Measurements from ENCODE around the gene TUBD1. TPM values are rescaled to one million over a fixed set of nuclear protein-coding genes. Genes with fewer than 3 reads are reported as not detected.
"Not testable (repeated sequence)": the region's sequence is repeated elsewhere in the genome, so short reads cannot be mapped to it uniquely, and the experiment has no call there.

TUBD1 gene
- total RNA-seq, 1 donor from 2014 or later: 9.7 TPM

GRCh38 chr17:59830846-59831486 is 61.8 kb downstream of the TUBD1 start:
- Mint-ChIP-seq H3K4me3 (ENCODE audit: unreplicated experiment) (no peak overlapping the region), H3K9me3 (ENCODE audit: unreplicated experiment) (no peaks in the 10 kb centered on the region), H3K4me1 (ENCODE audit: low read depth, unreplicated experiment) (peaks cover 7% of the 10 kb centered on the region), H3K36me3 (ENCODE audit: unreplicated experiment) (no peaks in the 10 kb centered on the region), H3K27ac (ENCODE audit: unreplicated experiment) (no peak overlapping the region), H3K27me3 (ENCODE audit: unreplicated experiment) (no peaks in the 10 kb centered on the region)
- DNase-seq: no peak
- TF ChIP-seq CTCF (IDR thresholded peaks at IDR 0.05; ENCODE audit: partially characterized antibody, unreplicated experiment): no peak

- Mint-ChIP-seq H3K27me3 (ENCODE audit: unreplicated experiment) (no peaks in the 10 kb centered on the region), H3K27ac (ENCODE audit: unreplicated experiment) (no peak overlapping the region), H3K4me3 (ENCODE audit: unreplicated experiment) (no peak overlapping the region), H3K36me3 (ENCODE audit: unreplicated experiment) (no peaks in the 10 kb centered on the region), H3K4me1 (ENCODE audit: low read depth, unreplicated experiment) (peaks cover 7% of the 10 kb centered on the region), H3K9me3 (ENCODE audit: unreplicated experiment) (no peaks in the 10 kb centered on the region)
- no peak for TF ChIP-seq CTCF (IDR thresholded peaks at IDR 0.05; ENCODE audit: partially characterized antibody, unreplicated experiment)
- no peak for DNase-seq
These were observed 62.6 kb downstream of the TUBD1 start for GRCh38 chr17:59830007-59830630.

GRCh38 chr17:59829217-59830006 is 63.3 kb downstream of the TUBD1 start:
- Mint-ChIP-seq H3K27ac (ENCODE audit: unreplicated experiment) (no peak overlapping the region), H3K36me3 (ENCODE audit: unreplicated experiment) (no peaks in the 10 kb centered on the region), H3K9me3 (ENCODE audit: unreplicated experiment) (no peaks in the 10 kb centered on the region), H3K27me3 (ENCODE audit: unreplicated experiment) (no peaks in the 10 kb centered on the region), H3K4me3 (ENCODE audit: unreplicated experiment) (no peak overlapping the region), H3K4me1 (ENCODE audit: low read depth, unreplicated experiment) (peaks cover 7% of the 10 kb centered on the region)
- no peak for DNase-seq
- no peak for TF ChIP-seq CTCF (IDR thresholded peaks at IDR 0.05; ENCODE audit: partially characterized antibody, unreplicated experiment)

GRCh38 chr17:59828819-59829216 is 63.9 kb downstream of the TUBD1 start:
- H3K36me3 Mint-ChIP-seq (ENCODE audit: unreplicated experiment); DNase-seq; H3K4me1 Mint-ChIP-seq (ENCODE audit: low read depth, unreplicated experiment); H3K27me3 Mint-ChIP-seq (ENCODE audit: unreplicated experiment); H3K27ac Mint-ChIP-seq (ENCODE audit: unreplicated experiment); H3K4me3 Mint-ChIP-seq (ENCODE audit: unreplicated experiment); H3K9me3 Mint-ChIP-seq (ENCODE audit: unreplicated experiment): not testable (repeated sequence)

- no peak for DNase-seq
- H3K27ac Mint-ChIP-seq (ENCODE audit: unreplicated experiment): no peak overlapping the region
- H3K4me1 Mint-ChIP-seq (ENCODE audit: low read depth, unreplicated experiment): peaks cover 7% of the 10 kb centered on the region
- H3K36me3 Mint-ChIP-seq (ENCODE audit: unreplicated experiment): no peaks in the 10 kb centered on the region
- no peaks in the 10 kb centered on the region for H3K27me3 Mint-ChIP-seq (ENCODE audit: unreplicated experiment)
- H3K4me3 Mint-ChIP-seq (ENCODE audit: unreplicated experiment): no peak overlapping the region
- TF ChIP-seq CTCF (IDR thresholded peaks at IDR 0.05; ENCODE audit: partially characterized antibody, unreplicated experiment): no peak
- H3K9me3 Mint-ChIP-seq (ENCODE audit: unreplicated experiment): no peaks in the 10 kb centered on the region
These were observed 64.3 kb downstream of the TUBD1 start for GRCh38 chr17:59828478-59828760.

All from glutamatergic neuron (in vitro differentiated cells).